CD14-positive monocyte (primary cell): ENCODE data around the gene ABCG1. TPM values are rescaled to one million over a fixed set of nuclear protein-coding genes. Genes with fewer than 3 reads are reported as not detected.

ENCODE experiments used
- DNase-seq, 3 donors: peaks; one replicate each; pipeline ENCODE4 v3.0.0-alpha.2; 2011 to 2022
- H2AFZ ChIP-seq: 2 replicates; pipeline ENCODE4 v1.6.0; 2012; ENCODE audit warnings: mild to moderate bottlenecking, low read depth, low read length, inconsistent platforms; ENCODE audit not compliant: insufficient read depth, poor library complexity, severe bottlenecking
- H3K27ac ChIP-seq, 2 donors: 1 replicate in 1 of 2; 2 replicates in 1 of 2; pipeline ENCODE4 v1.5.1; 2012 to 2013; ENCODE audit warnings: low read length in 2 of 2, control low read depth in 1 of 2, inconsistent platforms in 1 of 2, low read depth in 1 of 2, mild to moderate bottlenecking in 1 of 2
- H3K27me3 ChIP-seq, 2 donors: one replicate each; pipeline versions ENCODE4 v1.6.0 to v1.6.1; 2011 to 2013; ENCODE audit warnings: low read length in 2 of 2; ENCODE audit not compliant: control insufficient read depth in 2 of 2, insufficient read depth in 2 of 2
- H3K36me3 ChIP-seq, 2 donors: replicated peaks in 1 of 2; 1 replicate in 1 of 2; 2 replicates in 1 of 2; pipeline versions ENCODE4 v1.5.1 to v1.6.1; 2012 to 2013; ENCODE audit warnings: low read length in 2 of 2, control low read depth in 1 of 2, inconsistent platforms in 1 of 2, mild to moderate bottlenecking in 1 of 2; ENCODE audit not compliant: insufficient read depth in 2 of 2, control insufficient read depth in 1 of 2
- H3K4me1 ChIP-seq, 2 donors: 1 replicate in 1 of 2; 2 replicates in 1 of 2; pipeline versions ENCODE4 v1.5.1 to v1.6.1; 2012 to 2013; ENCODE audit warnings: low read length in 2 of 2, control low read depth in 1 of 2, inconsistent platforms in 1 of 2, mild to moderate bottlenecking in 1 of 2, moderate library complexity in 1 of 2; ENCODE audit not compliant: insufficient read depth in 2 of 2, control insufficient read depth in 1 of 2
- H3K4me2 ChIP-seq: replicated peaks from 2 replicates; pipeline ENCODE3; 2012; ENCODE audit warnings: low read length, moderate library complexity, mild to moderate bottlenecking; ENCODE audit not compliant: poor library complexity, severe bottlenecking; ENCODE audit errors: extremely low read depth
- H3K4me3 ChIP-seq, 3 experiments: fragments of 200-600 bp in 1 of 3; sonication (generic) in 1 of 3; replicated peaks in 1 of 3; 1 replicate in 2 of 3; 2 replicates in 1 of 3; pipeline ENCODE4 v1.5.1; 2011 to 2013; ENCODE audit warnings: low read length in 3 of 3, mild to moderate bottlenecking in 3 of 3, control low read depth in 2 of 3, low read depth in 2 of 3, inconsistent platforms in 1 of 3, moderate library complexity in 1 of 3
- H3K79me2 ChIP-seq: 2 replicates; pipeline ENCODE4 v1.6.0; 2012; ENCODE audit warnings: mild to moderate bottlenecking, control low read depth, inconsistent platforms, low read length, moderate library complexity; ENCODE audit not compliant: insufficient read depth
- H3K9ac ChIP-seq: 2 replicates; pipeline ENCODE4 v1.6.0; 2017; ENCODE audit warnings: low read length, mild to moderate bottlenecking; ENCODE audit not compliant: insufficient read depth, poor library complexity, severe bottlenecking
- H3K9me3 ChIP-seq, 2 donors: replicated peaks in 1 of 2; 1 replicate in 1 of 2; 2 replicates in 1 of 2; pipeline versions ENCODE4 v1.5.1 to v1.6.1; 2012 to 2013; ENCODE audit warnings: low read length in 2 of 2, control low read depth in 1 of 2; ENCODE audit not compliant: control insufficient read depth in 1 of 2, insufficient read depth in 1 of 2
- H4K20me1 ChIP-seq: 2 replicates; pipeline ENCODE4 v1.6.0; 2012; ENCODE audit warnings: mild to moderate bottlenecking, low read length, control low read depth, moderate library complexity; ENCODE audit not compliant: insufficient read depth
- H3K27ac Mint-ChIP-seq, 7 donors: one replicate each; pipeline ENCODE4 v1.8.0; 2020; ENCODE audit warnings: mild to moderate bottlenecking in 7 of 7, mixed read lengths in 7 of 7, moderate library complexity in 6 of 7, inconsistent platforms in 2 of 7
- H3K27me3 Mint-ChIP-seq, 3 donors: one replicate each; pipeline ENCODE4 v1.8.0; 2021 to 2022; ENCODE audit warnings: low read depth in 3 of 3, mild to moderate bottlenecking in 3 of 3, mixed read lengths in 3 of 3, moderate library complexity in 3 of 3, inconsistent platforms in 1 of 3
- H3K36me3 Mint-ChIP-seq, 2 donors: one replicate each; pipeline ENCODE4 v1.8.0; 2020; ENCODE audit warnings: mixed read lengths in 2 of 2, inconsistent platforms in 1 of 2, mild to moderate bottlenecking in 1 of 2
- H3K4me1 Mint-ChIP-seq: one replicate; pipeline ENCODE4 v1.8.0; 2020; ENCODE audit warnings: mild to moderate bottlenecking, mixed read lengths
- H3K4me3 Mint-ChIP-seq, 2 donors: one replicate each; pipeline ENCODE4 v1.8.0; 2020; ENCODE audit warnings: mild to moderate bottlenecking in 2 of 2, mixed read lengths in 2 of 2, moderate library complexity in 1 of 2
- H3K9me3 Mint-ChIP-seq, 7 donors: one replicate each; pipeline ENCODE4 v1.8.0; 2020 to 2022; ENCODE audit warnings: mixed read lengths in 7 of 7, mild to moderate bottlenecking in 6 of 7, moderate library complexity in 6 of 7, inconsistent platforms in 2 of 7
- CTCF ChIP-seq: fragments of 200-600 bp; IDR thresholded peaks from one replicate; pipeline ENCODE4 v1.8.0; 2022; ENCODE audit warnings: antibody characterized with exemption, mild to moderate bottlenecking
- WGBS: methylation state at CpG from one replicate; pipeline ENCODE4 v1.1.5; 2013; ENCODE audit warnings: missing lambda C conversion rate; ENCODE audit not compliant: insufficient coverage; 5-methylcytosine and 5-hydroxymethylcytosine counted together
- intact Hi-C, 2 donors: fragments of 100-400 bp; cut with micrococcal nuclease; formaldehyde crosslinking; loops; one replicate each; pipeline versions ENCODE4 v1.15.0 to v1.15.1; 2023
- polyA plus RNA-seq, 3 donors: library from polyadenylated mRNA; depleted of rRNA in 1 of 3; unstranded in 2 of 3; stranded (reverse) in 1 of 3; fragments of 300-500 nt in 2 of 3; fragments of >200 nt in 1 of 3; fragmentation: Illumina TruSeq in 2 of 3; gene quantifications; 1 replicate in 2 of 3; 2 replicates in 1 of 3; pipeline ENCODE4 v1.2.3, GENCODE V29; 2012 to 2021

Gene ABCG1
- polyA plus RNA-seq, 3 donors: 3.0 to 5.2 (median 3.5) TPM

- Histone ChIP-seq H3K36me3 (no peaks in the 10 kb centered on the region), H3K4me3 (no peak overlapping the region), H3K27me3 (no peaks in the 10 kb centered on the region), H2AFZ (no peak overlapping the region), H3K79me2 (no peaks in the 10 kb centered on the region), H4K20me1 (no peaks in the 10 kb centered on the region), H3K9ac (no peak overlapping the region), H3K27ac (no peak overlapping the region), H3K9me3 (no peaks in the 10 kb centered on the region), H3K4me2 (no peak overlapping the region), H3K4me1 (peaks cover 52 to 72% of the 10 kb centered on the region in 2 donors)
- peaks cover 0 to 5% (median 2%) of the 10 kb centered on the region in 3 donors for H3K27me3 Mint-ChIP-seq
- no peak for TF ChIP-seq CTCF
- H3K4me1 Mint-ChIP-seq: peaks cover 74% of the 10 kb centered on the region
- 64% methylated on average over 6 of the region's 9 CpGs for WGBS
- peak overlapping the region in 4 of 7 donors; percentile 15 to 74 (median 28) for H3K27ac Mint-ChIP-seq
- intact Hi-C loops: no loop called here
- H3K36me3 Mint-ChIP-seq: peaks cover 0 to 8% of the 10 kb centered on the region in 2 donors
- H3K4me3 Mint-ChIP-seq: no peak overlapping the region
- no peak for DNase-seq
- peaks cover 0 to 3% (median 0%) of the 10 kb centered on the region in 7 donors for H3K9me3 Mint-ChIP-seq
Measured at GRCh38 chr21:42193131-42193671, 25.7 kb upstream of the ABCG1 start.

- Histone ChIP-seq H3K4me1 (peaks cover 51 to 72% of the 10 kb centered on the region in 2 donors), H3K4me3 (no peak overlapping the region), H3K9ac (no peak overlapping the region), H3K27me3 (no peaks in the 10 kb centered on the region), H3K27ac (no peak overlapping the region), H3K36me3 (no peaks in the 10 kb centered on the region), H3K79me2 (no peaks in the 10 kb centered on the region), H2AFZ (no peak overlapping the region), H3K4me2 (no peak overlapping the region), H4K20me1 (no peaks in the 10 kb centered on the region), H3K9me3 (no peaks in the 10 kb centered on the region)
- no peak for DNase-seq
- Mint-ChIP-seq H3K27me3 (peaks cover 0 to 5% (median 2%) of the 10 kb centered on the region in 3 donors), H3K4me1 (peaks cover 74% of the 10 kb centered on the region), H3K4me3 (no peak overlapping the region), H3K36me3 (peaks cover 0 to 8% of the 10 kb centered on the region in 2 donors), H3K27ac (peak overlapping the region in 4 of 7 donors; percentile 43 to 88 (median 68)), H3K9me3 (peaks cover 0 to 3% (median 0%) of the 10 kb centered on the region in 7 donors)
- 93% methylated on average over 3 of the region's 6 CpGs for WGBS
- TF ChIP-seq CTCF: no peak
- intact Hi-C loops: no loop called here
Measured at GRCh38 chr21:42193721-42194120, 25.2 kb upstream of the ABCG1 start.
